Fibroblast of peridontal ligament (primary cell): ENCODE results near the gene C10orf90.
"Not testable (repeated sequence)": the region's sequence is repeated elsewhere in the genome, so short reads cannot be mapped to it uniquely, and the experiment has no call there.

Source experiments
- DNase-seq: peaks from one replicate; pipeline ENCODE4 v3.0.0-alpha.2; 2010; ENCODE audit errors: extremely low read depth

C10orf90 gene

DNA sequence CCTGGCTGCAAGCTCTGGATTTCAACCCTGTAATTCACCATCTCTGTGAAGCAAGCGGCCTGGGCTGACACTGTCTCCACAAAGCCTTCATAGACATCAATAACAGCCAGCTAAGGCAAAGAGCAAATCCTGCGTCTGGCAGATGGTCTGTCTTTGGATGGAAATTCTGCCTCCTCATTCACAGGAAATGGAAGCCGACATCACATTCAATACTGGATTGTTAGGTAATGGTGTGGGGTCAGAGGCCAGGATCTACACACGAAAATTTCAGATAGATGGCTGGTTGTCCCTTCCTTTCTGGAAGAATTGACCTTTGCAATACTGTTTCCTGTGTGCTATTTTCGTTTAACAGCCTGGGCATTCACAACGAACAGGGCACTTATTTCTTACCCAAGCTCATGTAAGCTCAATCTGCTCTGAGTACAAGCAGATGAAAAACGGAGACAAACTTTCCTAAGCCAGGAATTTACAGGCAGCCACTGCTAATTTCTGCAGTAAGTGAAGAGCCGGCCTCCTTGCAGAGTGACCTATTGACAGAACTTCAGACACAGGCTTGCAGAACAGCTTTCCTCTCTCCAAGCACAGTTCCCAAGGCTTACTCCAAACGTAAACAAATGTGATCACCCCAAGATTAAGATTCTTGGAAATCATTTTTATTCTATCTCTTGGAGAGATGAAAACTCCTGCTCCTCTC lies 279.2 kb downstream of the C10orf90 start:
- DNase-seq: peak; percentile 45

DNA sequence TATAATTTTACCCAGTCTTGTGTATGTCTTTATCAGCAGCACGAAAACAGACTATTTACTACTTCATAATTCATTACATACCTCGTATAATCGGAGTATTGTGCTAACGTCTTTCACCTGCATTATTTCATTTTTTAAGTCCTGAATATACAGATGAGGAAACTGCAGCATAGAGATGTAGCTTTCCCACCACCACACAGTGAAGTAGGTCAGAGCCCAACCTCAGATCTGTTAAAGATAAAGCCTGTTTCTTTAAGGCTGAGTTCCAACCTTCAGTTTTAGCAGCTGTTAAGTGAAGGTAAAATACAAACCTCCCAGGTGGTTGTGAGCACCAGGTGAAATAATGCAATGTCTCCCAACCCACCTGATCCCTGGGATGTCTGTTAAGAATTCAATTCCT lies 280.2 kb downstream of the C10orf90 start:
- DNase-seq: no peak

DNA sequence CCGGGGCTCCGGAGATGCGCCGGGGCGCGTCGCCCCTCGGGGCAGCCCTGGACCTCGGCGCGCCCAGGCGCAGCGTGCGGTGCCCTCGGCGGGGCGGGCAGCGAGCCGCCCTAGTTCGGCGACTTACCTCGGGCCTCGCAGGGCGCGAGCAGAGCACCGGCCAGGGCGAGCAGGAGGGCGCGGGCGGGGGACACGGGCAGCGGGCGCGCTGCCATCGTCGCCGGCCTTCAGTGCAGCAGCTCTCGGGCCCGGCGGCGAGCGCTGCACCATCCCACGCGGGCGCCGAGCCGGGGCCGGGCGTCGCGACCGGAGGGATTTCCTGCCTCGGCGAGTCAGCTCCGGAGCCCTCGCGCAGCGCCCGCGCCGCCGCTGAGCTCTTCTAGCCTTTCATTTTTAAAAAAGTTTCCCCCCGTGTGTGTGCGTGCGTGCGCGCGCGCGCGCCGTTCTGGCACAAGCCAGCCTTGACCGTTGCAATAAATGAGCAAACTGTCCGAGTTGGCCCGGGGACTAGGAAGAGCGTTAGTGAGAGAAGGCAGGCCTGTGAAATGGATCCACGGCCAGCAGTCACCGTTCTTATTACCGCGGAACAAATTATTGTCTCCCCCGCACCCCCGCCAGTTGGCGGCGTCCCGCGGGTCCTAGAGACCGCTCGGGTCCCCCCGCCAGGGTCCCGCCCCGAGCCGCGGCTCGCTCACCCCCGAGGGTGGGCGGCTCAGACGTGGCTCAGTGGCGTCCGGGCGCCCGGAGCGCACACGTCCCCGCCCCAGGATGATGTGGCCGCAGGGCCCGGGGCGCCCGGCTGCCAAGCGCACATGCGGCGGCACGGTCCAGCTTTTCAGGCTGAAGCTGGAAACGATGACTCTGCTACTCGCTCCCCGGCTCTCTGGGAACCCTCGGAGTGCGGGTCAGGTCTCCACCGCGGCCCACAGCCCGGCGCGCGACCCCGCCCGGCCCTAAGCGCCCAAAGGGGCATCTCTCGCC lies 282.3 kb downstream of the C10orf90 start, which contains the start of gene ADAM12:
Gene ADAM12 (minus strand): TSS at position 547 of the 981 bp plus-strand sequence. CDS start 332 bp downstream, at position 215.
- peak; percentile 76 for DNase-seq

DNA sequence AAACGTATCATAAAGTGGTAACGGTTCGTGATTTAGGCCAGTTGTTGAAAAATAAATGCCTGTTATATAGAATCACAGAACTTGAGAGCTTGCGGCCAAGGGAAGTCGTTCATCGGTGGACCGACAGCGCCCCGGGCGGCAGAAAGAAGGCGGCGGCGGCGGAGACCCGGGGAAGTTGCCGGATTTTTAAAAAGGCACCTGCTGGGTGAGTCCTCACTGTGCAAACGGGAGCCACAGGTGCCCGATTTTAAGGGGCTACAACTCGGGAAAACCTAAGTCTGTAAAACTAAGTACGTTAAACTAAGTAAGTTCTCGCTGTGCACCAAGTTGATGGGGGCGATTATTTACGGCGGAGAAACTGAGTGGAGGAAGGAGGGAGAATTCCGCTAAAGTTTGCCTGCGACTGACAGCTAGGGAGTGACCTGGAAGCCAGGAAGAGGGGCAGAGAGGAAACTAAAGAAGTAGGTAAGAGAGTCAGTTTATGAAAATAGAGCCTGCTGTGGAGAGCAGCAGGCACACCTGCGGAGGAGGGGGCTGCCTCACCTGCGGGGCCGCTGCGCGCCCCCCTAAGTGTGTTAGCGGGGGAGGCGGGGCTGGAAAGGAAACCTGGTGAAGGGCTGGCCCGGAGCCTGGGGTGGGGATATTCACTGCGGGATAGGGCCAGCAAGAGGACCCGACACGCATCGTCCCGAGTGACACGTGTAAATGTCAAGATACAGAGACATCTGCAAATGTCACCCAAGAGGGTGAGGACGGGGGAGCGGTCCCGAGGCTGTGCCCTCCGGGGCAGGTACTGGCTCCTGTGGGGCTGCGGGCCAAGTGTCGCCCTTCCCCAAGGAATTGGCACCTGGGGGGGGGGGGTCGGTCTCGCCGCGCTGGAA lies 283.2 kb downstream of the C10orf90 start:
- peak; percentile 84 for DNase-seq

DNA sequence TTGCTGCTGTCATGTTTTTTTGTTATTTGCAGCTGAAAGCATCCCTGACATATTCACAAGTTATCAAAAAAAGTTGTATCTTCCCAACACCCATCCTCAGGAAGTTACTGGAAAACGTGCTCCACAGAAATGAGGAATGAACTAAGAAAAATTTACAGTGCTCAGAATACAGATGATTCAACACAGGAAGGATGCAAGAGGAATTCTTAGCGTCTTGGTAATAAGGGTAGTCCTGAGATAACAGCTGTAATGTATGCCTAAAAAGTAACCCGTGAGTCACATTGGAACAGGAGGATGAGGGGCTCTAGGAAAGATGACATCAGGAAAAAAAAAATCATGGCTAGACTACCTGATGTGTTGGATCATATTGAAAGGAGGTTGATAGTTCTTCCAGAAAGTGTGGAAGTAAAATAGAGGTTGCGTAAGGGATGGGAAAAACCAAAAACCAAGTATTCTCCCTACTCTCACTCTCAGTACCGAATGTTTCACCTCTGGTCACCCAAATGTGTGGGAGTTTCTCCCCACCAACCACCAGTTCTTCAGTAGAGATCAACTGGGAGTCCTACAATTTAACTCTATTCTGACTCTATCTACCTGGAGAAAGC lies 286.1 kb downstream of the C10orf90 start:
- peak; percentile 69 for DNase-seq

DNA sequence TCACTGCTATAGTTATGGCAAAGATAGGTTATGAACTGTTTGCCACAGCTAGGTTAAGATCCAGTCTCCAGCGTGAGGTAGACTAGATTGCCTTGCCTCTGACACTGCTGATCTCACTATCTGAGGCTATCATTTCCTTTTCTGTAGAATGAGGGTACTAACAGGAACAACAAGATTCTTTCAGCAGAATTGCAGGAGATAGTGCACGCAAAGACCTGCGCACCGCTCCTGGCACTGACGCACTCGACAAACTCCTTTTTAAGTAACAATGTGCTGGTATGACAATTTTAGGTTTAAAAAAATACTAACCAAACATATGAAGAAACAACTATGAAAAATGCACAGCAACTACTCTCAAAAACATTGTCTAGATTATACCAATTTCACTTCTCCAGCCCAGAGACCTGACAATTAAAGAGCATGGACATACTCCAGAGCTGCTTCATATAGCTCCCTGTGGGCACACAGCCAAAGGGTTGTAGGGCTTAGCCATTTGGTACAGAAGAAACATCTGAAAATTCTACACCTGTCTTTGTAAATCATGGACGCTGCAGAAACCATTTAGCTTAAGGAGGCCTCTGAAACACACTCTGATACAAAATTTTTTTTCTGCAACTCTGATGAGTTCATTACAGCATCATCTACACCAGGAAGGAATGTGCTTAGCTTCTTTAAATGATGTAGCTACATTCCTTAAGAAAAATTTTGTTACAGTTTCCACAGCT lies 290.0 kb downstream of the C10orf90 start:
- peak; percentile 35 for DNase-seq

DNA sequence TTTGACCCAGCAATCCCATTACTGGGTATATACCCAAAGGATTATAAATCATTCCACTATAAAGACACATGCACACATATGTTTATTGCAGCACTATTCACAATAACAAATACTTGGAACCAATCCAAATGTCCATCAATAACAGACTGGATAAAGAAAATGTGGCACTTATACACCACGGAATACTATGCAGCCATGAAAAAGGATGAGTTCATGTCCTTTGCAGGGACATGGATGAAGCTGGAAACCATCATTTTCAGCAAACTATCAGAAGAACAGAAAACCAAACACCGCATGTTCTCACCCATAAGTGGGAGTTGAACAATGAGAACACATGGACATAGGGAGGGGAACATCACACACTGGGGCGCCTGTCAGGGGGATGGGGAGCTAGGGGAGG lies 291.3 kb downstream of the C10orf90 start:
- not testable (repeated sequence) for DNase-seq

DNA sequence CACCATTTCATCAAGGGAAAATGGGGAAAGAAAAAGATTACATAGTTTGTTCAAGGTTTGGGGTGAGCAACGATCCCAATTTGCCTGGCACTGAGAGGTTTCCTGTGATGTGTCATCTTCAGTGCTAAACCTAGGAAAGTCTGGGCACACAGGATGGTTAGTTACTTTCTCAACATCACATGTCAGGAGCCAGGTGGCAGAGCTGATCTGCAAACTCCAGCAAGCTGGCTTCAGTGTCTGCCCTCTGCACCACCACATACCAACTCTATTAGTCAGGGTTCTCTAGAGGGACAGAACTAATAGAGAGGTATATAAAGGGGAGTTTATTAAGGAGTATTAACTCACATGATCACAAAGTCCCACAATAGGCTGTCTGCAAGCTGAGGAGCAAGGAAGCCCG lies 293.5 kb downstream of the C10orf90 start:
- DNase-seq: peak; percentile 23

DNA sequence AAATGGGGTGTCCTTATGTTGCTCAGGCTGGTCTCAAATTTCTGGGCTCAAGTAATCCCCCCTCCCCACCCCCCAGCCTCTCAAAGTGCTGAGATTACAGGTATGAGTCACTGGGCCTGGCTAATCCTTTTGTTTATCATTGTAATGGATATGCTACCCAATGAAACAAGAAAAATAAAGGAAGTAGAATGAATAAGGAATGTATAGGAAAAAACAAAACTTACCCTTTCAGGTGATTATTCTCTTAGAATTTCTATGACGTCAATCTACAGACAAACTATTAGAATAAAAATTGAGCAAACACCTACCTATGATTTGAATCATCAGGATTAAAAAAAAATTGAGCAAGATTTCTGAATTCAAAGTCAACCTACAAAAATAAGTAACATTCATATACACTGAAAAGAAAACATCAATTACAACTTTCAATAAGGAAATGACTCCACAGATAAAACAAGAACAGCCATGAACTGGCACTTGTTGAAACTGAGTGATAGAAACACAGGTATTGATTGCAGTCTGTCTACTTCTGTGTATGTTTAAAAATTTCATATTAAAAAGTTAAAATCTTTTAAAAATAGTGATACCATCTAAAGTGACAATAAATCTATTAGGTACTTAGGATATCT lies 294.5 kb downstream of the C10orf90 start:
- no peak for DNase-seq

DNA sequence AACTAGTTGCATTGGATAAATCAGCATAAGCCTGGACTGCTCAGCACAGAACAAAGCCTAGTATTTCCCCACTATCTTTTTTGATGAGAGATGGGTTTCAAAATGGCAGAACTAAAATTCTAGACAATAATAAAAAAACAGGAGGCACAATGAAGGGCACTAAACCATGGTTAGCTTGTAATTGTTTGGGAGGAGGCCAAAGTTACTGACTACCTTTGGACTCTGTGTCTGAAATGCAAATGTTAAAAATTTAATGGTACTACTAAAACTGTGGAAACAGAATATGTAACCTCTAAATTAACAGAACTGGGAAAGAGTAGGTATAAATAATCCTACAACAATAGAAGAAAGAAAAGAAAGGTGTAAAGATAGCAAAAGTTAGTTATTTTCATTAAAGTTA lies 295.2 kb downstream of the C10orf90 start:
- DNase-seq: no peak
